ENCODE data around the gene SMG6. TPM values are rescaled to one million over a fixed set of nuclear protein-coding genes. Genes with fewer than 3 reads are reported as not detected.

SMG6 gene
- polyA plus RNA-seq, 4 donors = 27.8 to 36.6 (median 31.2) TPM

- no peak for DNase-seq (ENCODE audit: low read depth in 4 of 4, low spot score in 2 of 4)
Observed at GRCh38 chr17:2237950-2238349, 65.6 kb downstream of the SMG6 start.

GRCh38 chr17:2237521-2237921, 66.1 kb downstream of the SMG6 start:
- DNase-seq (ENCODE audit: low read depth in 4 of 4, low spot score in 2 of 4) = no peak

- no peak for DNase-seq (ENCODE audit: low read depth in 4 of 4, low spot score in 2 of 4)
Observed at GRCh38 chr17:2235792-2236366, 67.7 kb downstream of the SMG6 start.

- DNase-seq (ENCODE audit: low read depth in 4 of 4, low spot score in 2 of 4) = no peak
Observed at GRCh38 chr17:2235265-2235664, 68.3 kb downstream of the SMG6 start.

GRCh38 chr17:2233441-2233947, 70.1 kb downstream of the SMG6 start:
- DNase-seq (ENCODE audit: low read depth in 4 of 4, low spot score in 2 of 4) = no peak

GRCh38 chr17:2232244-2232638, 71.3 kb downstream of the SMG6 start:
- DNase-seq (ENCODE audit: low read depth in 4 of 4, low spot score in 2 of 4) = no peak

GRCh38 chr17:2230877-2231276, 72.7 kb downstream of the SMG6 start:
- no peak for DNase-seq (ENCODE audit: low read depth in 4 of 4, low spot score in 2 of 4)

GRCh38 chr17:2227025-2227699, 76.4 kb downstream of the SMG6 start:
- DNase-seq (ENCODE audit: low read depth in 4 of 4, low spot score in 2 of 4) = no peak

GRCh38 chr17:2223617-2223927, 80.0 kb downstream of the SMG6 start:
- DNase-seq (ENCODE audit: low read depth in 4 of 4, low spot score in 2 of 4) = no peak

- no peak for DNase-seq (ENCODE audit: low read depth in 4 of 4, low spot score in 2 of 4)
Observed at GRCh38 chr17:2222901-2223616, 80.5 kb downstream of the SMG6 start.

- no peak for DNase-seq (ENCODE audit: low read depth in 4 of 4, low spot score in 2 of 4)
Observed at GRCh38 chr17:2222301-2222700, 81.3 kb downstream of the SMG6 start.

- no peak for DNase-seq (ENCODE audit: low read depth in 4 of 4, low spot score in 2 of 4)
Observed at GRCh38 chr17:2218426-2218825, 85.2 kb downstream of the SMG6 start.

- peak in 3 of 4 donors; percentile 62 to 74 (median 68) for DNase-seq (ENCODE audit: low read depth in 4 of 4, low spot score in 2 of 4)
Observed at GRCh38 chr17:2215616-2216364, 87.8 kb downstream of the SMG6 start.

GRCh38 chr17:2214929-2215615, 88.5 kb downstream of the SMG6 start:
- DNase-seq (ENCODE audit: low read depth in 4 of 4, low spot score in 2 of 4) = no peak

GRCh38 chr17:2214047-2214928, 89.3 kb downstream of the SMG6 start:
- no peak for DNase-seq (ENCODE audit: low read depth in 4 of 4, low spot score in 2 of 4)

- DNase-seq (ENCODE audit: low read depth in 4 of 4, low spot score in 2 of 4) = no peak
Observed at GRCh38 chr17:2213291-2213960, 90.2 kb downstream of the SMG6 start.

GRCh38 chr17:2212400-2212981, 91.1 kb downstream of the SMG6 start:
- no peak for DNase-seq (ENCODE audit: low read depth in 4 of 4, low spot score in 2 of 4)

- DNase-seq (ENCODE audit: low read depth in 4 of 4, low spot score in 2 of 4) = no peak
Observed at GRCh38 chr17:2211661-2212399, 91.8 kb downstream of the SMG6 start.
